Fibroblast of pulmonary artery (primary cell): ENCODE results near the gene ZBTB44.

ENCODE experiments used
- DNase-seq: peaks from one replicate; pipeline ENCODE4 v3.0.0-alpha.2; 2010; ENCODE audit warnings: low read depth
- H3K4me3 ChIP-seq: replicated peaks from 2 replicates; pipeline ENCODE4 v1.5.1; 2011; ENCODE audit warnings: low read depth, mild to moderate bottlenecking, control low read depth, low read length, moderate library complexity
- CTCF ChIP-seq: IDR thresholded peaks from 2 replicates; pipeline ENCODE4 v1.5.1; 2011; ENCODE audit warnings: mild to moderate bottlenecking, control low read depth, low read length, inconsistent platforms; ENCODE audit errors: missing control alignments

The ZBTB44 gene

GRCh38 chr11:130314750-130315285 is at the start of gene ZBTB44:
TSS of gene ZBTB44 (minus strand) at chr11:130314917. CDS start at chr11:130261873, 53,044 bp downstream.
- peak within 1 kb of the TSS; percentile 84 for H3K4me3 ChIP-seq
- DNase-seq: peak; percentile 91
- no peak for TF ChIP-seq CTCF

GRCh38 chr11:130359419-130359818 is 44.7 kb upstream of the ZBTB44 start:
- no peak for TF ChIP-seq CTCF
- DNase-seq: no peak
- no peak overlapping the region for H3K4me3 ChIP-seq

- DNase-seq: no peak
- TF ChIP-seq CTCF: no peak
- no peak overlapping the region for H3K4me3 ChIP-seq
Observed at GRCh38 chr11:130358398-130358797, 43.7 kb upstream of the ZBTB44 start.

- no peak for TF ChIP-seq CTCF
- no peak overlapping the region for H3K4me3 ChIP-seq
- no peak for DNase-seq
Observed at GRCh38 chr11:130347261-130347660, 32.5 kb upstream of the ZBTB44 start.

- no peak for TF ChIP-seq CTCF
- H3K4me3 ChIP-seq: no peak overlapping the region
- DNase-seq: no peak
Observed at GRCh38 chr11:130344841-130345240, 30.1 kb upstream of the ZBTB44 start.

GRCh38 chr11:130340671-130341319 is 26.1 kb upstream of the ZBTB44 start:
- no peak for DNase-seq
- TF ChIP-seq CTCF: no peak
- no peak overlapping the region for H3K4me3 ChIP-seq

GRCh38 chr11:130338667-130339066 is 23.9 kb upstream of the ZBTB44 start:
- no peak for TF ChIP-seq CTCF
- no peak for DNase-seq
- no peak overlapping the region for H3K4me3 ChIP-seq
